HFF-Myc (cell line): ENCODE results near the gene DNAJC5.

Experiments used
- DNase-seq: peaks from one replicate; pipeline ENCODE4 v3.0.0-alpha.2; 2011; ENCODE audit warnings: low read depth; ENCODE audit errors: extremely low read depth
- H3K4me3 ChIP-seq: replicated peaks from 2 replicates; pipeline ENCODE4 v1.5.1; 2011; ENCODE audit warnings: low read depth, mild to moderate bottlenecking, control low read depth, low read length
- TF ChIP-seq, protein P1 (sequence below): IDR thresholded peaks from 2 replicates; pipeline ENCODE4 v1.5.1; 2012; ENCODE audit warnings: mild to moderate bottlenecking, low read depth, low read length, control low read depth; ENCODE audit errors: missing control alignments

Gene DNAJC5

DNA sequence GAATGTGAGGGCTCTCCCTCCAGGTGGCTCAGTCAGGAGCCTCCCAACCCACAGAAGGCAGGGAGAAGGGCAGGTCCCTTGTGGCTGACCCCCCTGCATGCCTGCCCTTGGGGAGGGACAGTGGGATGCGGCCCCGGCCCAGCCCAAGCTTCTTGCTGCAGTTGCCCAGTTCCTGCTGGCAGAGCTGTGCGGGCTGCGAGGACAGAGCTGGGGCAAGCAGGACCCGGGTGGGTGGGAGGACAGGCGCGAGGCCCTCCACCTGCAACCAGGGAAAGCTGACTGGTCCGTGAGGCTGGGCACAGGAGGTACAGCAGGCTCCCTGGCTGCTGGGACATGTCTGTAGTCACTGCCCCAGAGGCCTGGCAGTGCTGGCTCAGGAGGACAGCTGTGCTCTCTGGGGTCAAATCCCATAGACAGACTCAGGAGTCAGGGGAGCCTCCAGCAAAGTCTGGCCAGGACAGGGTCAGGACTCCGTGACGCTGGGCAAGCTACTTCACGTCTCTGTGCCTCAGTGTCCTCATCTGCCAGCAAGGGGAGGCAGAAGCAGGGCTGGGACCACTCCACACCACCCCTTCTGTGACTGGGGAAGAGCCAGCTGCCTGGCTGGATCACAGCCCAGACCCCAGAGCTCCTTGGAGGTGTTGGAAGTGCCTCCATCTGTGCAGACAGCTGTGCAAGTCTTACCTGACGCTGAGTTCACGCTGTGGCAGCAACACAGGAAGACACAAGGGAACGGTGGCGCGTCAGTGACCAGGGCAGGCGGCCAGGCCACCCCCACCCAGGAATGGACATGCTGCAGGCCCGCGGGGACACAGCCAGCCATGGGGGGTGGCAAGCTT is 48.3 kb downstream of the DNAJC5 start:
- TF ChIP-seq, protein P1, sequence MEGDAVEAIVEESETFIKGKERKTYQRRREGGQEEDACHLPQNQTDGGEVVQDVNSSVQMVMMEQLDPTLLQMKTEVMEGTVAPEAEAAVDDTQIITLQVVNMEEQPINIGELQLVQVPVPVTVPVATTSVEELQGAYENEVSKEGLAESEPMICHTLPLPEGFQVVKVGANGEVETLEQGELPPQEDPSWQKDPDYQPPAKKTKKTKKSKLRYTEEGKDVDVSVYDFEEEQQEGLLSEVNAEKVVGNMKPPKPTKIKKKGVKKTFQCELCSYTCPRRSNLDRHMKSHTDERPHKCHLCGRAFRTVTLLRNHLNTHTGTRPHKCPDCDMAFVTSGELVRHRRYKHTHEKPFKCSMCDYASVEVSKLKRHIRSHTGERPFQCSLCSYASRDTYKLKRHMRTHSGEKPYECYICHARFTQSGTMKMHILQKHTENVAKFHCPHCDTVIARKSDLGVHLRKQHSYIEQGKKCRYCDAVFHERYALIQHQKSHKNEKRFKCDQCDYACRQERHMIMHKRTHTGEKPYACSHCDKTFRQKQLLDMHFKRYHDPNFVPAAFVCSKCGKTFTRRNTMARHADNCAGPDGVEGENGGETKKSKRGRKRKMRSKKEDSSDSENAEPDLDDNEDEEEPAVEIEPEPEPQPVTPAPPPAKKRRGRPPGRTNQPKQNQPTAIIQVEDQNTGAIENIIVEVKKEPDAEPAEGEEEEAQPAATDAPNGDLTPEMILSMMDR, result no peak
- DNase-seq, result no peak
- no peak overlapping the region for H3K4me3 ChIP-seq

DNA sequence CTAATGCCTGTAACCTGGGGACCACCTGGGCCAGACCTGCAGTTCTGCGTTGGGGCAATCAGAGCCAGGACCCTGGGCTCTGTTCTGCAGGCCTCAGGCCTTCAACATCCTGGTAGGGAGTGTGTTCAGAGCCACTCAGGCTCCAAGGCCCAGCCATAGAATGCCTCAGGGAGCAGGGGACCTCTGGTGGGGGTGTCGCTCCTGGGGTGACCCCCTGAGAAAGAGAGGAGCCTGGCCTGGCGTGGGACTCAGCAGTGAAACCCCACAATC is 48.8 kb downstream of the DNAJC5 start:
- TF ChIP-seq, protein P1, result no peak
- H3K4me3 ChIP-seq, result no peak overlapping the region
- no peak for DNase-seq

DNA sequence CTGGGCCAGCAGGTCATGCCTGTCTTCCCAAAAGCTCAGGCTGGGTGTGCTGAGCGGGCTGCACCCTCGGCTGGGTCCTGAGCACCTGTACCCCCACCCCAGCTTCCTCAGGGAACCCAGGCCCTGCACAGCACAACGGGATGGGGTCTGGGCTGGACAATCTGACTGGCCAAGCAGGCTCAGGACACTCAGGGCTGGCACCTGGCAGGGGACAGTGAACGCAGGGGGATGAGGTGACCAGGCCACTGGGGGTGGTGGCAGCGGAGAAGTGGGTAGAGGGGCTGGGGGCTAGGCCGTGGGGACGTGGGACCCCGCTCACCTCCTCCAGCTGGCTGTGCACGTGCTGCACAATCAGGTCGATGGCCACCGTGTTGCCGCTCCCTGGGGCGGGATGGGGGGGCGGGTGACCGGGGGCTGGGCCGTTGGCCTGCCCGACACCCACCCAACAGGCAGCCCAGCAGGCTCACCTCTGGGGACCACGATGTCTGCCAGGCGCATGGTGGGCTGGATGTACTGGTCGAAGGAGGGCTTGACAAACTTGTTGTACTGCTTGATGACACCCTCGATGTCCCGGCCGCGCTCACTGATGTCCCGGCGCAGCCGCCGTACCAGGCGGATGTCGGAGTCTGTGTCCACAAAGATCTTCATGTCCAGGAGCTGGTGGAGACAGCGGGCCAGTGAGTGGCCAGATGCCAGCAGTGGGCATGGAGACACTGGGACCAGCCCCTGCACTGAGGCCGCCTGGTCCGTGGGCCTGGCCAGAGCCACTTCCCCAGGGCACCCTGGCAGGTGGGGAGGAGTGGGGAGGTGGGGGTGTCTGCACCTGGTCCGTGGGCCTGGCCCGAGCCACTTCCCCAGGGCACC is 49.4 kb downstream of the DNAJC5 start:
- no peak for DNase-seq
- H3K4me3 ChIP-seq, result no peak overlapping the region
- TF ChIP-seq, protein P1, result no peak

DNA sequence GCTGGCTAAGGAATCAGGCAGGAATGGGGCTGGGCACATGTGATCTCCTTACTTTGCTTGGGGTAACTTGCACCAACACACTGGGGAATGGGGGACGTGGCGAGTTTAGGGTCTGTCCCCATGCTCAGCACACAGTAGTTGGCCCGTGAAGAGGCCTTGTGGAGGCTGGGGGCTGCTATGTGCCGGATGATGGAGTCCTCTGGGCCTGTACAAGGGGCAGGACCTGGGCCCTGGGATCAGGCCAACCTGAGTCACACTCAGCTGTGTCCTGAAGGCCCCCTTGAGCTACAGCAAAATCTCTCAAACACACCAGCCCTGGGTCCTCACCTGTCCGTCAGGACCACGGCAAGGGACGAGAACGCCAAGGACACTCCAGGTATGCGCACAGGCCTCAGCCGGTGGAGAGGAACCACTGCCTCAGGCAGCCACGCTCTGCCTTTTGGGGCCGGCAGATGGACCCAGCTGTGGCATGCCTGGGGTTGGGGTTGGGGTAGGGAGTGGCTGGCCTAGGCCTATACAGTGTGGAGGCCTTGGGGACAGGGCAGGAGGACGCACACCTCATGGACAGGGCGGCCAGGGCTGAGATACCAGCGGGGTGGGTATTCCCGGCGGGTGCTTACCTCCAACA is 50.2 kb downstream of the DNAJC5 start:
- H3K4me3 ChIP-seq, result no peak overlapping the region
- TF ChIP-seq, protein P1, result no peak
- DNase-seq, result no peak

DNA sequence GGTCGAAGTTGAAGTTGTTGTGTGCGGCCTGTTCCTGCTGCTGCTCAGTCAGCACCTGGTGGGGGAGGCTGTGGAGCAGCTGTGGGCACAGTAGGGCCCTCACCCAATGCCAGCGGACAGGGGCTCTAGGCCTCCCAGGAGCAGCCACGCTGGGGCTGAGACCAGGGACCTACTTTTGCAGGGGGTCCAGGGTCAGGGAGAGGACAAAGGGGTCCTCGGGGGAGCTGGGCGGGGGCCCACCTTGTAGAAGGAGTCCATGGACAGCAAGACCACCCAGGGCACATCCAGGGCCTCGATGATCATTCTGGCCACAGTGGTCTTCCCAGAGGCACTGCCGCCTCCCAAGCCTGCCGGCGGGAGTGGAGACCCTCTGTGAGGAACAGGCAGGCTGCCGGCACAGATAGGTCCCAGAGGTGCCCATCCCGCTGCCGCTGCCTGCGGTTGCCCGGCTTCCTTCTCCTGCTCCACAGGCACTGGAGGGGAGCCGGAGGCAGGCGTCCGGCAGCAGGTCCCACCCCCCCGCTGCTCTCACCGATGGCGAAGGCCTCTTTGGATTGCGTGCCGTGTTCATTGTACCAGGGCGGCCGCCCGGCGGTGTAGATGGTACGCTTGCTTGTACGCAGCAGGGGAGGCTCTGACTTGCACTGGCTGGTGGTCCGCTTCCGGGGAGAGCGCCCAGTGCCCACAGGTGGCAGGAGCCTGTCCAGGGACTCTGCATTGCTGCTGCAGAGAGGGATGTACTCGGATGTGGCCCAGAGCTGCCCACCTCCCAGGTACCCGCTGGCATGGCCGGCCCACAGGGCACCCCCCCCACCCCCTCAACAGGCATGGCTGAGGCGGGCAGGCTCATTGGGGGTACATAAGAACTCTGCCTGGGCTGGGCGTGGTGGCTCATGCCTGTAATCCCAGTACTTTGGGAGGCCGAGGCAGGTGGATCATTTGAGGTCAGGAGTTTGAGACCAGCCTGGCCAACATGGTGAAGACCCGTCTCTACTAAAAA is 51.3 kb downstream of the DNAJC5 start:
- DNase-seq, result no peak
- H3K4me3 ChIP-seq, result no peak overlapping the region
- TF ChIP-seq, protein P1, result no peak
